ENCODE results near the gene F8. TPM values are rescaled to one million over a fixed set of nuclear protein-coding genes. Genes with fewer than 3 reads are reported as not detected.

F8 gene
- total RNA-seq, 1 experiment from 2014 or later, result 0.20 TPM

DNA sequence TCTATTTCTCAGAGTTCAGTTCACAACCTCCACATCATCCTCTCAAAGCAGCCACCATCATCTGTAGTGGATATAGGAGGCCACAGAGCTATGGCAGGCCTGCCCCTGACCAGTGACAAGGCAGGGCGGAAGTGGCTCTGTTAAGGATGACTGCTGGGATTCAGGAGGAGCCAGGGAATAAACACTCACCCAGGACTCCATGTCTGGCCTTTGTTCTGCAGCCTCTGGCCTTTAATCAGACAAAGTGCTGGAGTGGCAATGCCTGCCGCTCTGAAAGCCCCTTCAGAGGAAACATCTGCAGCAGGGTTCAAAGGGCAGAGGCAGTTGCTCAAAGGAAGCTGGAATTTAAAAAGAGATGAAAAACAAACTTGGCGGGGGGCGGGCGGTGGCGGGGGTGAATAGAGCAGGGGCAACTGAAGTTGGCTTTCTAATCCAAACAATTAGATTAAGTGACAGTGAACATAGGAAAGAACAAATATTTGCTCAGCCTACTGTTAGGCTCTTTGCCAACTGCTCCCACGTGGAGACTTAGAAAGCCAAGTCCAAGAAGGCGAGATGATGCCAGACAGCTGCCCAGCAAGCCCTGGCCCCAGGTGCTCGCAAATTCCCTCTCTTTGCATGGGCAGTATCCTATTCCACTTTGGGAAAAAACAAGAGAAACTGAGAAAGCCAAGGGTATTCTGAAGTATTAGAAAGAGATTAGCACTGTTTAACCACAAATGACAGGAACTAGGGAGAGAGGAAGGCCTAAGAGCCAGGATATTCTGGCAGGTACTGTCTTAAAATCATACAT, 222.8 kb downstream of the F8 start:
- peak; percentile 71 to 82 for DNase-seq
- BruUV-seq (replicated peaks), result no TSS peak

DNA sequence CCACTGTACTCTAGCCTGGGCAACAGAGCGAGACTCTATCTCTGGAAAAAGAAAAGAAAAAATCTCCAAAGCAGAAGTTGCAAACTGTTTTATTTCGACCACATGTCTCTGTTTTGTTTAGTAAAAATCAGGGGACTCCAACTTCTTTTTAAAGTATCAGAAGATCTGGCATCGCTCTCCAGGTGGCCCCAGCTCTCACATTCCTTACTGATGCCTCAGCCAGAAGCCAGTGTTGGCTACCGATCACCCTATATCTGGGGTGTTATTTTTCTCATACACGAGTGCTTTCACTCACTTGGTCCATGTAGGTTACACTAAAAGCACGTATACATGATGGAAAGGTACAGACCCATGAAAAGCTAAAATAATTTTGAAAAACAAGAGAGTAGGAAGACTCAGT, 225.5 kb downstream of the F8 start:
- Mint-ChIP-seq H3K4me1 (ENCODE audit: low read depth, unreplicated experiment) (peaks cover 21% of the 10 kb centered on the region), H3K9me3 (ENCODE audit: unreplicated experiment) (no peaks in the 10 kb centered on the region), H3K36me3 (ENCODE audit: insufficient read depth, unreplicated experiment) (no peaks in the 10 kb centered on the region), H3K4me3 (ENCODE audit: unreplicated experiment) (no peak overlapping the region), H3K27me3 (ENCODE audit: insufficient read depth, unreplicated experiment) (no peaks in the 10 kb centered on the region), H3K27ac (ENCODE audit: unreplicated experiment) (peak overlapping the region; percentile 20)
- ChIA-PET CTCF (no interaction called here), POLR2A (no interaction called here)
- Histone ChIP-seq H3K36me3 (ENCODE audit: control insufficient read depth, insufficient read depth, low read length) (no peaks in the 10 kb centered on the region), H3K4me3 (ENCODE audit: low read depth, low read length) (no peak overlapping the region), H3K9me3 (no peaks in the 10 kb centered on the region), H3K27me3 (replicated peaks; ENCODE audit: control insufficient read depth, insufficient read depth, low read length) (no peaks in the 10 kb centered on the region), H3K4me1 (peaks cover 37% of the 10 kb centered on the region)
- intact Hi-C loops (cut with micrococcal nuclease; ENCODE audit: unreplicated experiment), result loop anchor here (5.0 kb wide), 1 partner anchor 45 kb away; no protein-coding TSS in a partner anchor
- BruUV-seq (replicated peaks), result no TSS peak
- no peak for DNase-seq
- TF ChIP-seq, protein P1, sequence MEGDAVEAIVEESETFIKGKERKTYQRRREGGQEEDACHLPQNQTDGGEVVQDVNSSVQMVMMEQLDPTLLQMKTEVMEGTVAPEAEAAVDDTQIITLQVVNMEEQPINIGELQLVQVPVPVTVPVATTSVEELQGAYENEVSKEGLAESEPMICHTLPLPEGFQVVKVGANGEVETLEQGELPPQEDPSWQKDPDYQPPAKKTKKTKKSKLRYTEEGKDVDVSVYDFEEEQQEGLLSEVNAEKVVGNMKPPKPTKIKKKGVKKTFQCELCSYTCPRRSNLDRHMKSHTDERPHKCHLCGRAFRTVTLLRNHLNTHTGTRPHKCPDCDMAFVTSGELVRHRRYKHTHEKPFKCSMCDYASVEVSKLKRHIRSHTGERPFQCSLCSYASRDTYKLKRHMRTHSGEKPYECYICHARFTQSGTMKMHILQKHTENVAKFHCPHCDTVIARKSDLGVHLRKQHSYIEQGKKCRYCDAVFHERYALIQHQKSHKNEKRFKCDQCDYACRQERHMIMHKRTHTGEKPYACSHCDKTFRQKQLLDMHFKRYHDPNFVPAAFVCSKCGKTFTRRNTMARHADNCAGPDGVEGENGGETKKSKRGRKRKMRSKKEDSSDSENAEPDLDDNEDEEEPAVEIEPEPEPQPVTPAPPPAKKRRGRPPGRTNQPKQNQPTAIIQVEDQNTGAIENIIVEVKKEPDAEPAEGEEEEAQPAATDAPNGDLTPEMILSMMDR (IDR thresholded peaks at IDR 0.05; ENCODE audit: insufficient read depth in 1 of 2, low read depth in 1 of 2, low read length in 1 of 2, severe bottlenecking in 1 of 2, unreplicated experiment in 1 of 2), result no peak

More for the DNA sequence above, 222.8 kb downstream of the F8 start:
- no peaks in the 10 kb centered on the region for H3K27me3 Mint-ChIP-seq (ENCODE audit: insufficient read depth, unreplicated experiment)
- H3K4me3 Mint-ChIP-seq (ENCODE audit: unreplicated experiment), result peak overlapping the region; percentile 56
- H3K36me3 ChIP-seq (ENCODE audit: control insufficient read depth, insufficient read depth, low read length), result no peaks in the 10 kb centered on the region
- H3K9me3 Mint-ChIP-seq (ENCODE audit: unreplicated experiment), result no peaks in the 10 kb centered on the region
- H3K27me3 ChIP-seq (replicated peaks; ENCODE audit: control insufficient read depth, insufficient read depth, low read length), result no peaks in the 10 kb centered on the region
- peak overlapping the region; percentile 86 for H3K27ac Mint-ChIP-seq (ENCODE audit: unreplicated experiment)
- H3K4me3 ChIP-seq (ENCODE audit: low read depth, low read length), result no peak overlapping the region
- H3K36me3 Mint-ChIP-seq (ENCODE audit: insufficient read depth, unreplicated experiment), result no peaks in the 10 kb centered on the region
- intact Hi-C loops (cut with micrococcal nuclease; ENCODE audit: unreplicated experiment), result loop anchor here (1.0 to 5.0 kb wide), 3 partner anchors 15 to 43 kb away; partner anchors contain the start of gene DKC1
- peaks cover 21% of the 10 kb centered on the region for H3K4me1 Mint-ChIP-seq (ENCODE audit: low read depth, unreplicated experiment)
- H3K9me3 ChIP-seq, result no peaks in the 10 kb centered on the region
- H3K4me1 ChIP-seq, result peaks cover 39% of the 10 kb centered on the region
- ChIA-PET CTCF (no interaction called here), POLR2A (interaction anchor here (0.6 to 0.7 kb wide), 4 partner anchors 23 to 227 kb away, joined by 3 to 7 read pairs (median 4); partner anchors contain the start of gene FUNDC2)
- TF ChIP-seq, protein P1 (IDR thresholded peaks at IDR 0.05; ENCODE audit: insufficient read depth in 1 of 2, low read depth in 1 of 2, low read length in 1 of 2, severe bottlenecking in 1 of 2, unreplicated experiment in 1 of 2), result no peak

DNA sequence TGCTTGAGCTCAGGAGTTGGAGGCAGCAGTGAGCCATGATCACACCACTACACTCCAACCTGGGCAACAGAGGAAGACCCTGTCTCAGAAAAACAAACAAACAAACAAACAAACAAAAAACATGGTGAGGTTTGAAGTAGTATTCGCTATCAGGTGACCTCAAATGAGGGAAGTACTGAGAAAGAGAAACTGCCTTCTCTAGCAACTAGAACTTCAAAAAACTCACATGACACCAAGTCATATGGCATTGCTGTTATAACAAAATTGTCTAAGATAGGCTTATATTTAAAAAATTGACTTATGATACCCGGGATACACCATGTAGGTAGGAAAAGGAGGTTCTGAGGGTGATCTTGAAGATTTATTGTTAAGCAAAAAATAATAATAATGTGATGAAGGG, 227.5 kb downstream of the F8 start:
- H3K4me3 ChIP-seq (ENCODE audit: low read depth, low read length), result no peak overlapping the region
- H3K9me3 ChIP-seq, result no peaks in the 10 kb centered on the region
- no TSS peak for BruUV-seq (replicated peaks)
- H3K27me3 ChIP-seq (replicated peaks; ENCODE audit: control insufficient read depth, insufficient read depth, low read length), result no peaks in the 10 kb centered on the region
- Mint-ChIP-seq H3K4me1 (ENCODE audit: low read depth, unreplicated experiment) (peaks cover 21% of the 10 kb centered on the region), H3K9me3 (ENCODE audit: unreplicated experiment) (no peaks in the 10 kb centered on the region), H3K27ac (ENCODE audit: unreplicated experiment) (no peak overlapping the region), H3K27me3 (ENCODE audit: insufficient read depth, unreplicated experiment) (no peaks in the 10 kb centered on the region), H3K36me3 (ENCODE audit: insufficient read depth, unreplicated experiment) (no peaks in the 10 kb centered on the region), H3K4me3 (ENCODE audit: unreplicated experiment) (no peak overlapping the region)
- H3K36me3 ChIP-seq (ENCODE audit: control insufficient read depth, insufficient read depth, low read length), result no peaks in the 10 kb centered on the region
- DNase-seq, result no peak
- H3K4me1 ChIP-seq, result peaks cover 22% of the 10 kb centered on the region
- TF ChIP-seq, protein P1 (IDR thresholded peaks at IDR 0.05; ENCODE audit: insufficient read depth in 1 of 2, low read depth in 1 of 2, low read length in 1 of 2, severe bottlenecking in 1 of 2, unreplicated experiment in 1 of 2), result no peak
- intact Hi-C loops (cut with micrococcal nuclease; ENCODE audit: unreplicated experiment), result loop anchor here (5.0 kb wide), 1 partner anchor 47 kb away; no protein-coding TSS in a partner anchor
- ChIA-PET CTCF (no interaction called here), POLR2A (no interaction called here)
